HT-29 (cell line): ENCODE measurements around the gene IGFL4. TPM values are rescaled to one million over a fixed set of nuclear protein-coding genes. Genes with fewer than 3 reads are reported as not detected.

Experiments used
- DNase-seq: peaks from one replicate; pipeline ENCODE4 v3.0.0-alpha.2; 2015; ENCODE audit warnings: low spot score
- total RNA-seq: library from RNA; depleted of rRNA; stranded (reverse); fragments of >200 nt; shearing (Covaris generic); gene quantifications from 2 replicates; pipeline ENCODE4 v1.2.3, GENCODE V29; 2014; rRNA removed

Gene IGFL4
- 4.2 and 6.8 TPM in 2 replicates for total RNA-seq

DNA sequence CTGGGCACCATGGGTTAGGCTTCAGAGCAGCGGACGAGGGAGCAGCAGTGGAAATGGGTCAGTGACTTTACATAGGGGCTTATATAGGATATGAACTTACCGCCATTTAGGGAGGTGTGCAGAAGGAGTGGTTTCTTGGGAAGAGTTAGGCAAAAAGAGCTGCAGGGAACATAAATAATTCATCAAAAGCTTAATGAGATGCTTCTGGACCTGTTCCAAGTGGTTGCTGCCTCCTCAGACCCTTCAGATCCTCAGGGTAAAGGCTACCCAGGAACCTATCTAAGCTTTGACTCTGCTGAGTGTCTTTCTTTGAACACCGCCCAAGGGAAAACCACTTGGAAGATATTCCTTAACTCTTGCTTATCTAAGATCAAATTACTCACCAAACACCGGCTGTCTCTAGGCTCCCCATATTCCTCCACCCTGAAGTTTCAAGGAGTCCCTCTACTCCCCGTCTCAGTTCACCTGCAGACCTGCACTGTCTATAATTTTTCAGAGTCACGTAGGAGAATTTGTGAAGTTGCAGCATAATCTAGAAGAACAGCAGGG, at the start of gene IGFL4:
Gene IGFL4, minus strand, starts transcription at position 51 of the 549 bp plus-strand sequence. Its CDS starts 40 bp downstream, at position 11.
- DNase-seq: peak; percentile 97

DNA sequence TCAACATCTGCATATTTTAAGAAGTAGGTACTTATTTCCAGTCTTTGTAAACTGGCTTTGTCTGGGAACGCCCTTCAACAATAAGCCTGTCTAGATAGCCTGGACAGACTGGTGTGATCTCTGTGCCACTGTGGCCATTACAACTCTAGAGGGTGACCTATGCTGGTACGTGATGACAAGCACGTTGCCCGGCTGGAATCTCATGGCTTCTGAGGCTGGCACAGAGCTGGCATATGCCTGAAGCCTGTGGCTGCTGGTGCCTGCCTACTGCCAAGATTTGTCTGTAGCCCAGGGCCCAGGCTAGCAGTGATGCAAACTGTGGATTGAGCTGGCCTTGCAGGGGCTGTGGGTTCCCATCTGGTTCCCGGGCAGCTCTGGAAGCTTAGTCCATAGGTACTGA, 49.6 kb upstream of the IGFL4 start:
- no peak for DNase-seq

DNA sequence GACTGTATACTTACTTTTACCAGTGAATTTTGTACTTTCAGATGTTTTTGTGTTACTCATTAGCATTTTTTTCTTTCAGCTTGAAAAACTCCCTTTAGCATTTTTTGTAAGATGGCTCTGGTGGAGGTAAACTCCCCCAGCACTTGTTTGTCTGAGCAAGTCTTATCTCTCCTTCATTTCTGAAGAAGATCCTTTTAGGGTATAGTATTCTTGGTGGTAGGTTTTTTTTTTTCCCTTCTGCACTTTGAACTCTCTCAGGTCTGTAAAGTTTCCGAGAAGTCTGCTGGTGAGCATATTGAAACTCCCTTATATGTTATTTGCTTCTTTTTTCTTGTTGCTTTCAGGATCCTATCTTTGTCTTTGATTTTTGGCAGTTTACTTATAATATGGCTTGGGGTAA, 48.6 kb upstream of the IGFL4 start:
- DNase-seq: no peak

DNA sequence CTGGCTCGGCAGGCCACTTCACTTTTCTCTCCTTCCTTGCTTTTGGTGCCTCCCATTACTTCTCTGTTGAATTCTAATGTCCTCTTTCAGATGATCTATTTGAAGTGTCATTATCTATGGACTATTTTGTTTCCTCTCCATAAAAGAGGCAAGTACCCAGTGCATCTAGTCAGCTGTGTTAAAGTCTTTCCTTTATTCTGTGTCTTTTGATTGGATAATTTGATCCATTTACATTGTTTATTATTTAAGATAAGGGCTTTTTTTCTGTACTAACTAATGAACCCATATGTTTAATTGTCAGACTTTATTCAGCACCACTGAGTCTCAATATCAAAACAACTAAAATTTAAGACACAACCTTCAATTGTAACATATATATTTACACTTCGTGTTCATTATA, 47.3 kb upstream of the IGFL4 start:
- DNase-seq: no peak

DNA sequence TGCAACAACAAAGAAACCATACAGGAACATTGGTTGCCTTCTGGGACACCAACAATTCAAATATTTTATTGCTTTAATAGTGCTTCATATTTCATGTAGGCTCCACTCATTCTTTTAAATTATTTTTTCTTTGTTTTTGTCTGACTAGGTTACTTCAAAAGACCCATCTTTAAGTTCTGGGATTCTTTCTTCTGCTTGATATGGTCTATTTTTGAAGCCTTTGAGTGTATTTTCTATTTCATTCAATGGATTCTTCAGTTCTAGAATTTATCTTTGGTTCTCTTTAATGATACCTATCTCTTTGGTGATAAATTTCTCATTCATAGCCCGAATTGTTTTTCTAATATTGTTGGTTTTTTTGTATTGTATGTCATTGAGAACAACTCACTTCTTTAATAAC, 45.1 kb upstream of the IGFL4 start:
- DNase-seq: no peak

DNA sequence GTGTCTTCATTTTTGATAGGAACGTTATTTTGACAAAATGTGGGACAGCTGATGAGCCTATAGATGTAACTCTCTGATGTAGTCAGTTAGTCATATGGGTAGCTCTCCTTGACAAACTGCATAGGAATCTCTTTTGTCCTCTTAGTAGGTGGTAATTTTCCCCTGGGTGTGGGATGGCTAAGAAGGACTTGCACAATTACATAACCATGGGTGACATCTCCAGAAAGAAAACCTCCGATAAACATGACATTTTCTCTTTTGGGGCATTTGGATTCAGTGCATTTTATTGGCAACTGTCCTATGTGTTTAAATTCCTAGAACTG, 41.9 kb upstream of the IGFL4 start:
- DNase-seq: no peak

DNA sequence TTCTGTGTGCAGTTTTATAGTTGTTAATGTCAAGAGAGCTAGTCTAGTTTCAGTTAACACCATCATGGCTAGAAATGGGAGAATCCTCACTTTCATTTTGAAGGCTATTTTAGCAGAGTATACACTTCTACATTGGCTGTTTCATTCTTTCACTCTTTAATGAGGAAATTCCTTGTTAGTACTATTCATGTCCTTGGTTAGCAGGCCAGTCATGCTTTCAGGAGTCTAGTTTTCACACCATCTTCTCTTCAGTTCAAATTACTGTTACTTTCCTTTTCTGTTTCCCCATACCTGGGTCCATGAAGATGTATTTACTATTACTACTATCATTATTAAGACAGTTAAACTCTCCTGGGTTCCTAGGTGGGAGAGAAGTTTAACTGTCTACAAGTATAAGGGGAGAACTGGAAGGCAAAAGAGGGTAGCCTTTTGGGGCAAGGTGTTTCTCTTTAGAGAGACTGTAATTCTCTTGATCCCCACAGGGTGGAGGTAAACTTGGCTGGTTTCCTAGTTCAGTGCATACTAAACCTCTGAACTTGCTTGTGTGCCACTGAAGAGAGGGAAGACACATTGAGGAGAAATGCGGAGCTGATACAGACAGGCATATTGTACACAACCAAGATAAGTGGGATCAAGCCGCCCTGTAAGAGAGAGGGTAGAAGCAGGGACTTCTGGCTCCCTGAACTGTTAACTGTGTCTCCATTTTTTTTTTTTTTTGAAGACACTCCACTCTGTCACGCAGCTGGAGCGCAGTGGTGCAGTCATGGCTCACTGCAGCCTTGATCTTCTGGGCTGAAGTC, 41.3 kb upstream of the IGFL4 start:
- DNase-seq: peak; percentile 86

DNA sequence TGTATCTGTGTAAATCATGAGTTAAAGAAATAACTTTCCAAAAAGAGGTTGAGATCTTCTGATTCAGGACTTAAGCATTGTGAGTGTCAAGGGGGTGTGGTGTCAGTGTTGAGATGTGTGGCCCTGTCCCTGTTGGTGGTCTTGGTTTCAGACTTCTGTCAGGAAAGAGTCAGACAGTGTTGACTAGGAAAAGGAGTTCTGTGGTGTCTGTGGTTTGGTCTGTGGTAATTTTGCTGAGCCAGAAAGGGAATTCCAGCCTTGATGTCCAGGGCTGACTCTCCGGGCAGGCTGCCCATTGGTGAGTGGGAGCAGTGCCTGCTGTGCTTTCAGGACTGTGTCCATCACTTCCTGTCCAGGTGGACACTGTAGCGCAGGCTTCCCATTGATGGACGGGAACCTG, 39.8 kb upstream of the IGFL4 start:
- peak; percentile 51 for DNase-seq

DNA sequence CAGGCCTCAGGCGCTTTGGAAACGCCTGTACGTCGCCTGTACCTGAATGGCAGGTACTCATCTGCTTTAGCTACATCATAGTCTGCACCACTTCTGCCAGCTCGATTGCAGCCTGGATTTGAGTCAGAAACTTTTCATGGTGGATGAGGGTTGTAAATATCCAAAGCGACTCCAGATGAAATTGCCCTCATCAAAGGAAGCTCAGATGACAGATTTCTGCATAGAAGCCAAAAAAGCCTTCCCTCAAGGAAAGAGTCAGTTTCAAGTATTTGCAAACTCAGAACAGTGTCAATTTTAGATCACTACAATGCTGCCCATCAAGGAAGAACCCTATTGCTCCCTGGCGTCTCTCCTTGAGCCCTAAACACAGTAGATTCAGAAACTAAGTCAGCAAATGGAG, 38.8 kb upstream of the IGFL4 start:
- DNase-seq: no peak

DNA sequence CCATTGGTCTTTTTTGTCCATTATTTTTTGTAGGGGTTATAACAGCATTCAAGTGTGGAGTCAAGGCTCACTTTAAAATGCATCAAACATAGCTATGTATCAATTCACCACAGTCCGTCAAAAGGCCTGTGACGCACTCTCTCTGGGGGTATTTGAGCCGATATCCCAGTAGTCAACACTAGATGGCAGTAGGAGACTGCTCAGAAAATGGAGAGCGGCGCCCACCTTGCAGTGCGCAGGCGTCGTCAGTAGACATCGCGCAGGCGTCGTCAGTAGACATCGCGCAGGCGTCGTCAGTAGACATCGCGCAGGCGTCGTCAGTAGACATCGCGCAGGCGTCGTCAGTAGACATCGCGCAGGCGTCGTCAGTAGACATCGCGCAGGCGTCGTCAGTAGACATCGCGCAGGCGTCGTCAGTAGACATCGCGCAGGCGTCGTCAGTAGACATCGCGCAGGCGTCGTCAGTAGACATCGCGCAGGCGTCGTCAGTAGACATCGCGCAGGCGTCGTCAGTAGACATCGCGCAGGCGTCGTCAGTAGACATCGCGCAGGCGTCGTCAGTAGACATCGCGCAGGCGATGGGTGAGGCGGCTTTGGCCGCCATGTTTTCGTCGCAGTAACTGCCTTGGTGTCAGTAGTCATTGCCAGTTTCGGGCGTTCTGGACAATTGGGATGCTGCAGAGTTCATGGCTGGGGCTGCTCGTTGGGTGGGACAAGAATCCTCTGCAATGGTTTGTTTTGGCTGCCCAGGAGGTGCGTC, 38.0 kb upstream of the IGFL4 start:
- DNase-seq: peak; percentile 74

DNA sequence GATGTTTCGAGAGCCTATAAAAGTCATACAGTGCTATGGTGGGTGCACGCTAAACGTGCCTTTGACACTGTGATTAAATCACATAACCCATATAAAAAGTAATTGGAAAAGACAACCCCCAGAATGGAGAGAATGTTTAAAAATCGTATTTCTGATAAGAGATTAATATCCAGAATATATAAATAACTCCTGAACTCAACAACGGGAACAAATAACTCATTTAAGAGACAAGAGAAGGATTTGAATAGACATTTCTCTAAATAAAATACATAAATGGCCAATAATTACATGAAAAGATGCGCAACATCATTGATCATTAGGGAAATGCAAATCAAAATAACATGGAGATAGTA, 37.0 kb upstream of the IGFL4 start:
- no peak for DNase-seq

DNA sequence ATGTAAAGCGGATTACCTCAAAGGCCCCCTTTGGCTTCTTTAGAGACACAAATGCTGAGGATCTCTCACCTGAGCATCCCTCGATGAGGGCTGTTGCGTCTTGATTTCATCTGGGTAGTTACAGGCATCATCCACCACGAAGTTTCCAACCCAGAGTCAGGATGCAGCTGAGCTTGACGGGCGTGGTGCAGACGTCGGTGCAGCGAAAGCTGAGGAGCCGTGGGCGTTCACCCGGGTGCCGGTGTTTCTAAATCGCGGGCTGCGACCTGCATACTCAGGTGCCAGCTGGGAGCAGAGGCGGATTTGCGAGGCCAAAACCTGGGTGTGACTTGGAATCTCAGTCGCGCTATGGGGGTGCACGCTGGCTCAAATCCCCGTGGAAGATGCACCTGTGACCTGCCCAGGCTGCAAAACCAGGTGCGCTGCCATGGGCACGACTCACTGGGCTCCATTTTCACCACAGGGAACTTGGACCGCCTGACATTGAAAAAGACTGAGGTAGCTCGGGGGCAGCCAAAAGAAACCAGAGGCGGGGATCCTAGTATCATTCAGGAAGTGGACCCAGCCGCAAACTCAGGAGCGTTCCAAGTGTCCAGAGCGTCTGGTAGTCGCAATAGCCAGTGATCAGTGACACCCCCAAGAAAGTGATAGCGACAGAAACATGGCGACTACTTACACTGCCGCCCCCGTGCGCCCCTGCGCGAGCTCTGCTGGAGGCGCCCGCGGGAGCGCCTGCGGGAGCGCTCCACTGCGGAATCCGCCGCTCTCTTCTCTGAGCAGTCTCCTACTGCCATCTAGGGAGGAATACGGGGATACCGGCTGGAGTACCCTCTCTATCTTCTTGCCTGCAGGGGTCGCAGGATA, 36.4 kb upstream of the IGFL4 start:
- peak; percentile 99 for DNase-seq

DNA sequence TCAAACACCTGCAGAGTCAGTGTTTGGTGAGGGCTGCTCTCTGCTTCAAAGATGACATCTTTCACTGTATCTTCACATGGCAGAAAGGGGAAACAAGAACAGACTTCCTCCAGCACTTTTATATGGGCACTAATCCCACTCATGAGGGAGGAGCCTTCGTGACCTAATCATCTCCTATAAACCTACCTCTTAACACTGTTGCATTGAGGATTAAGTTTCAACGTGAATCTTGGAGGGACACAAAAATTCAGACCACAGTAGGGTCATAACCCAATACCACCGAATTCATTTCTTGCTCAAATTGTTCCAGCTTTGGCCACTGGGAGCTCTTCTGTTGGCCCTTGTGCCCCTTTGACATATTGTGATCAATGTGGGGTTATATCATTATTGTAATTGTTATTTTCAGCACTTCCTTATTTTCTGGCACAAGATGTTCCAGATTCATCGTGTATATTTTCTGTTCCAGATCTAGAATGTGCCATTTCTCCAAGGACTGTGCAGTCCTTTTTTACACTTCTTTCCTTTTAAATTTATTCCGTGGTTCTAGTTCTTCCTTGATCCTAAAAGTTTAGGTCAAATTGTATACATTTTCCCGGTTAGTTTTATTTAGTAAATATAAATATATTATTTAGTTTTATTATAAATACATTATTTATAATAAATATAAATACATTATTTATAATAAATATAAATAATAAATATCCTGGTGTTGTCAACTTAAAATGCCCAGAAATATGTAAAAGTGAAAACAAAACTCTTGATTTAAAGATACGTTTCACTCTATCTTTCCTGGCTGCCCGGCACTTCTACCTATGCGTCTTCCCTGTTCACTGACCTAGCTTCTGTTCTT, 35.5 kb upstream of the IGFL4 start:
- DNase-seq: peak; percentile 60

DNA sequence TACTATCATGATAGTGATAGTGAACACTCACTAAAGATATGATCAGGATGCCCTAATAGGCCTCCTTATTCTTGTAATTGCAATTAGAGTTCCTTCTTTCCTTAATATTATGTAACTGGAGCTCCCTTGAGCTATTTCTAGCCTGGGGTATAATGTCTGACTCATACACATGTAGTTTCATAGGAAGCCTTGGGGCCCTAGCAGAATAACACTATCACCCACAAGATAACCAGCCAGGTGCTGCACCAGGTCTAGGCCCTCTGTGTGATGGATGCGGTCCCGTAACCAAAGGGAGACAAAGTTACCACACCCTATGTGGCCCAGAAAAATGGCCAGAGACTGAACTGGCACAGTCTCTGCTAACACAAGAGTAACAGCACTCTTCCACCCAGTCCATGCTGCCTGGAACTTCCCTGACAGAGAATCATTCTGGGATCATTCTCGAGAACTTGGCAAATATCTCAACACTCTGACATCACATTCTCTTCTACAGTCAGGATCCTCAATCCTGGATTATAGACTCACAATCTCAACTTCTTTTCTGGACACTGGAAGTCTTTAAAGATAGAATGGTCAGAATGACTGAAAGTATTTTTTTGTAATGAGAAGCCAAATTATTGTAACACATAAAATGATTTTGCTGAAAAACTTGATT, 32.6 kb upstream of the IGFL4 start:
- no peak for DNase-seq

DNA sequence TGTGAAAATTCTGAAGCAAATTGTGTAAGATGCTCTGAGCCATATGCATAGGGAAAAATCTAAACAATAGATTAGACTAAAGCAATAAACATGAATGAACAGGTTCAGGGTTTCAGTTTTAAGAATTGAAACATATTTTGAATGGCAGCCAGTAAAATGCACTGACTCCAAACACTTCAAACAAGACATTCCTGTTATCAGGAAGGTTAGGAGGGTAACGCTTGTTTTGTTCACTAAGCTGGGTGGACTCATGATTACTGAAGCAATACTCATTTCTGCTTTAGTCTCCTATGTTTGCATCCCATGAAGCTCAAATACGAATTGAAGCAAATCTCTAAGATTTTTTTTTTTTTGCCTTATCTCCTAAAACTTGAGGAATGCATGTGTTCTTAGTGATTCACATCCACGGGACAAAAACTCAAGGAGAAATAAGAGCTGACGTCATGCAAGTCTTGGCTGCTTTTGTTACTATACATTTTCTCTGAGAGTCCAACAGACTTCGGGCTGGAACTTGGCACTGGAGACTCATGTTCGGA, 29.1 kb upstream of the IGFL4 start:
- DNase-seq: peak; percentile 71

DNA sequence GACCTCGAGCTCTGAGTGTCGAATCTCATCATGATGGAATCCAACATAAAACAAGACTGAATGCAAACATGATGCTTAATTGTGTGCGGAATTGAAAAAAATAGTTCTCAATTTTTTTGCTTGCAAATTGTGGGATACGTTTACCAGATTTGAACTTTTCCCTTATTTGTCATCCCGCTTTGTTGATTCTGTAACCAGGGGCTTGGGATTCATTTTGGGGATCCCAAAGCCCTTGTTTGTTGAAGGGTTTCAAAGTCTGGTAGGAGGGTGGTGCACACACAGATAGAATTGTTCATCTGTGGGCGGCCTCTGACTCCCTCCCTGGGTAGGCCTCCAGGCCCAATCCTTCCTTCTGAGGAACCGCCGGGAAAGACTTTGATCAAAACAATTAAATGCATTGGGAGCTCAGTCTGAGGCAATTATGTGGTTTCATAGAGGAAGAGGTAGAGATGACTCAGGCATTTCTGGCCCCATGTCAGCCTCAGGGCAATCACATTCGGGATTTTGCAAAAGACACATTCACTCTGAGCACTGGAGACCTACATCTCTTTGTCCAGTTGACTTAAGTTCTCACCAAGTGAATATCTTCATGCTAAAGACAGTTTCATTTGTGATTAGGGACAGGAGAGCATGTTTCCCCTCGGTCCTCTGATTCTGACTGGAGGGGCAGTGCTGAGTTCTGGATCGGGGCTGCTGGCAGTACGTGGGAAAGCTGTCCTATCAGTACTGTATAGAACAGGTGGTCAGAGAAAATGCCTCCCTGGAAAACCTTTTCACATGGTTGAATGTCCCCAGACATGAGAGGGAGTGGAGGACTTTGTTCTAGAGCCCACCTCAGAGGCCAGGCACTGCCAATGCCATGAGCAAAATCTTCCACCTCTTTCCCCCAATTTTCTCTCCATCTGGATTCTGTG, 27.8 kb upstream of the IGFL4 start:
- DNase-seq: peak; percentile 99

DNA sequence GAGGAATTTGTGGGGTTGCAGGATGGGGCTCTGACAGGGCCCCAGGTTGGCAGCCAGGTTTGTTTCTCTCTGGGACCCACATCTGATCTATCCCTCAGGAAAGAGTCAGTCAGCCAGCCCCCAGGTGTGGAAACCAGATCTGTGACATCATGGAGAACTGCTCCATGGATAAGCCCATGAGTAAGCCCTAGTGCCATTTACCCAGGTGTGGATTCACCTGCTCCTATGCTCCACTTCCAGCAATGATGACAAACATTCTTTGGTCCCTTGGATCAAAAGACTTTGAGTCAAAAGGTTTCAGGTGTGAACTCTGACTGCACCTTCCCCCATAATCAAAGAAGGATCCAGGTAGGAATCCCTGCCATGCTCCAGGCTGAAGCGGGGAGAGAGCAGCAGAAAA, 26.9 kb upstream of the IGFL4 start:
- DNase-seq: no peak

DNA sequence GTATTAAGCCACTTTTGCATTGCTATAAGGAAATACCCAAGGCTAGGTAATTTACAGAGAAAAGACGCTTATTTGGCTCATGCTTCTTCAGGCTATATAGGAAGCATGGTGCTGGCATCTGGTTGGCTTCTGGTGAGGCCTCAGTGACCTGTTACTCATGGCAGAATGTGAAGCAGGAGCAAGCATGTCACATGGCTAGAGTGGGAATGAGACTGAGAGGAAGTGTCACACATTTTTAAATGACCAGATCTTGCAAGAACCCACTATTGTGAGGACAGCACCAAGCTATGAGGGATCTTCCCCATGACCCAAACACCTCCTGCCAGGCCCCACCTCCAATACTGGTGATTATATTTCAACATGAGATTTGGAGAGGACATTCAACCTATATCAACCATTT, 25.7 kb upstream of the IGFL4 start:
- DNase-seq: no peak

DNA sequence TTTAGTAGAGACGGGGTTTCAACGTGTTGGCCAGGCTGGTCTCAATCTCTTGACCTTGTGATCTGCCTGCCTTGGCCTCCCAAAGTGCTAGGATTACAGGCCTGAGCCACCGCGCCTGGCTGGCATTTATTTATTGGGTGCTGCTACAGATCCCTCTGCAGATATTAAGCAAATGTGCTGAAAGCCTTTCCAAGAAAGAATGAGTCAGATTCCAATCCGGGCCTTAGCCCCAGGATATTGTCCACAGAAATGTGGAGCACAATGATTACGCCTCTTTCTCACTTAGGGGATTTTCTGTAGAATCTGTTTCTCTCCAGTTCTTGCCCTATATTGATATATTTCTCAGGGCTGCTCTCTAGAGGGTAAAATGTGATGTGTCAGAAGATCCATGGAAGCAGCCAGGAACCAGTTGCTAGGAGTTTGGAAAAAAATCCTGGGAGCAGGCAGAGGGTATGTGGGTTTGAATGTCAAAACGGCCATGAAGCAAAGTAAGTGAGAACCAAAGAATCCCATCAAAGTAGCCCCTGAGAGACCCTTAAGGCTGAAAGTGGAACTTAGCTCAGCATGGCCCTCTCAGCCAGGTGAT, 24.8 kb upstream of the IGFL4 start:
- DNase-seq: no peak
